Mesenchymal stem cell (in vitro differentiated cells and primary cell): ENCODE data around the gene COL1A2.

ENCODE experiments used
- DNase-seq: peaks from one replicate; pipeline ENCODE4 v3.0.0-alpha.2; 2013
- H2AFZ ChIP-seq: one replicate; pipeline ENCODE4 v1.6.1; 2013; ENCODE audit warnings: low read depth, mild to moderate bottlenecking, control low read depth, inconsistent platforms, low read length, moderate library complexity
- H2AK5ac ChIP-seq: 2 replicates; pipeline ENCODE4 v1.6.1; 2013; ENCODE audit warnings: low read length, moderate library complexity, mild to moderate bottlenecking, inconsistent platforms; ENCODE audit not compliant: severe bottlenecking
- H2BK120ac ChIP-seq: one replicate; pipeline ENCODE4 v1.6.1; 2013; ENCODE audit warnings: low read depth, mild to moderate bottlenecking, inconsistent platforms, low read length, moderate library complexity
- H2BK12ac ChIP-seq, 2 experiments: one replicate each; pipeline ENCODE4 v1.6.1; 2013; ENCODE audit warnings: inconsistent platforms in 2 of 2, low read length in 2 of 2, mild to moderate bottlenecking in 2 of 2, moderate library complexity in 2 of 2, control low read depth in 1 of 2
- H2BK15ac ChIP-seq: one replicate; pipeline ENCODE4 v1.6.1; 2013; ENCODE audit warnings: mild to moderate bottlenecking, low read depth, inconsistent platforms; ENCODE audit not compliant: poor library complexity, severe bottlenecking
- H2BK5ac ChIP-seq: 2 replicates; pipeline ENCODE4 v1.6.1; 2013; ENCODE audit warnings: low read depth, mild to moderate bottlenecking, low read length, control low read depth, inconsistent platforms; ENCODE audit not compliant: poor library complexity, severe bottlenecking
- H3K14ac ChIP-seq, 2 experiments: one replicate each; pipeline ENCODE4 v1.6.1; 2013; ENCODE audit warnings: inconsistent platforms in 2 of 2, low read length in 2 of 2, control low read depth in 1 of 2, mild to moderate bottlenecking in 1 of 2, moderate library complexity in 1 of 2
- H3K18ac ChIP-seq, 2 experiments: one replicate each; pipeline ENCODE4 v1.6.1; 2013; ENCODE audit warnings: inconsistent platforms in 2 of 2, low read length in 2 of 2, control low read depth in 1 of 2, low read depth in 1 of 2, mild to moderate bottlenecking in 1 of 2
- H3K23ac ChIP-seq, 2 experiments: one replicate each; pipeline ENCODE4 v1.6.1; 2013; ENCODE audit warnings: inconsistent platforms in 2 of 2, low read length in 2 of 2, mild to moderate bottlenecking in 2 of 2, moderate library complexity in 2 of 2, control low read depth in 1 of 2
- H3K27ac ChIP-seq: 2 replicates; pipeline ENCODE4 v1.5.1; 2013; ENCODE audit warnings: mild to moderate bottlenecking, moderate library complexity, low read length, control low read depth, inconsistent platforms; ENCODE audit not compliant: poor library complexity, severe bottlenecking
- H3K27me3 ChIP-seq, 2 experiments: 2 replicates each; pipeline versions ENCODE4 v1.6.1 to v1.7.0; 2013; ENCODE audit warnings: low read length in 2 of 2, mild to moderate bottlenecking in 2 of 2, moderate library complexity in 2 of 2, control low read depth in 1 of 2, inconsistent platforms in 1 of 2; ENCODE audit not compliant: control insufficient read depth in 1 of 2, insufficient read depth in 1 of 2
- H3K36me3 ChIP-seq, 2 experiments: 2 replicates each; pipeline versions ENCODE4 v1.6.1 to v1.7.0; 2013; ENCODE audit warnings: low read length in 2 of 2, control low read depth in 1 of 2, inconsistent platforms in 1 of 2, low read depth in 1 of 2, mild to moderate bottlenecking in 1 of 2; ENCODE audit not compliant: insufficient read depth in 2 of 2, control insufficient read depth in 1 of 2
- H3K4ac ChIP-seq, 2 experiments: one replicate each; pipeline ENCODE4 v1.6.1; 2013; ENCODE audit warnings: inconsistent platforms in 2 of 2, low read length in 2 of 2, mild to moderate bottlenecking in 2 of 2, moderate library complexity in 2 of 2, control low read depth in 1 of 2, low read depth in 1 of 2
- H3K4me1 ChIP-seq: 2 replicates; pipeline ENCODE4 v1.6.1; 2013; ENCODE audit warnings: low read depth, low read length, control low read depth; ENCODE audit not compliant: control insufficient read depth, insufficient read depth
- H3K4me2 ChIP-seq: 2 replicates; pipeline ENCODE4 v1.6.1; 2013; ENCODE audit warnings: low read length, mild to moderate bottlenecking, inconsistent platforms; ENCODE audit not compliant: poor library complexity, severe bottlenecking
- H3K4me3 ChIP-seq, 2 experiments: 2 replicates each; pipeline versions ENCODE4 v1.5.1 to v1.7.0; 2013; ENCODE audit warnings: low read length in 2 of 2, mild to moderate bottlenecking in 2 of 2, control low read depth in 1 of 2, low read depth in 1 of 2; ENCODE audit not compliant: insufficient read depth in 1 of 2
- H3K79me1 ChIP-seq: replicated peaks from 2 replicates; pipeline ENCODE4 v1.6.1; 2013; ENCODE audit warnings: mild to moderate bottlenecking, control low read depth, low read length, inconsistent platforms; ENCODE audit not compliant: poor library complexity, severe bottlenecking
- H3K9ac ChIP-seq: 2 replicates; pipeline ENCODE4 v1.7.0; 2013; ENCODE audit warnings: mild to moderate bottlenecking, low read length, moderate library complexity
- H3K9me3 ChIP-seq: 2 replicates; pipeline ENCODE4 v1.7.0; 2013; ENCODE audit warnings: mild to moderate bottlenecking, low read length; ENCODE audit not compliant: control insufficient read depth
- H4K8ac ChIP-seq: one replicate; pipeline ENCODE4 v1.6.1; 2013; ENCODE audit warnings: inconsistent platforms, mild to moderate bottlenecking, low read length, moderate library complexity
- H4K91ac ChIP-seq: one replicate; pipeline ENCODE4 v1.6.1; 2013; ENCODE audit warnings: mild to moderate bottlenecking, low read length, inconsistent platforms
- WGBS: methylation state at CpG from one replicate; pipeline ENCODE4 v1.1.7; 2013; ENCODE audit warnings: mixed read lengths; 5-methylcytosine and 5-hydroxymethylcytosine counted together

The COL1A2 gene

GRCh38 chr7:94420328-94420727 lies 25.6 kb downstream of the COL1A2 start:
- peaks cover 8% of the 10 kb centered on the region for H3K79me1 ChIP-seq
- no peak overlapping the region for H3K4ac ChIP-seq
- H4K8ac ChIP-seq = no peak overlapping the region
- no peak overlapping the region for H3K4me3 ChIP-seq
- no peaks in the 10 kb centered on the region for H3K4me1 ChIP-seq
- no peaks in the 10 kb centered on the region for H3K9me3 ChIP-seq
- no peak overlapping the region for H3K14ac ChIP-seq
- H2BK120ac ChIP-seq = no peak overlapping the region
- H3K9ac ChIP-seq = peak overlapping the region; percentile 94
- no peak overlapping the region for H3K27ac ChIP-seq
- no peak for DNase-seq
- H3K36me3 ChIP-seq = peaks cover 37 to 99% of the 10 kb centered on the region in 2 experiments
- no peak overlapping the region for H2AFZ ChIP-seq
- H3K18ac ChIP-seq = no peak overlapping the region
- 88% methylated on average over 5 of the region's 6 CpGs for WGBS
- H4K91ac ChIP-seq = no peak overlapping the region
- H2AK5ac ChIP-seq = no peak overlapping the region
- no peak overlapping the region for H2BK15ac ChIP-seq
- H3K23ac ChIP-seq = no peak overlapping the region
- no peak overlapping the region for H2BK5ac ChIP-seq
- no peaks in the 10 kb centered on the region for H3K27me3 ChIP-seq
- H2BK12ac ChIP-seq = no peak overlapping the region
- H3K4me2 ChIP-seq = no peak overlapping the region

- H2BK15ac ChIP-seq = no peak overlapping the region
- H3K9me3 ChIP-seq = no peaks in the 10 kb centered on the region
- H2BK12ac ChIP-seq = no peak overlapping the region
- no peak overlapping the region for H4K91ac ChIP-seq
- 84% methylated on average over 2 of the region's 3 CpGs for WGBS
- peaks cover 9% of the 10 kb centered on the region for H3K79me1 ChIP-seq
- H3K4ac ChIP-seq = no peak overlapping the region
- H3K4me2 ChIP-seq = no peak overlapping the region
- no peak overlapping the region for H2BK5ac ChIP-seq
- H2BK120ac ChIP-seq = no peak overlapping the region
- no peak overlapping the region for H4K8ac ChIP-seq
- H3K18ac ChIP-seq = no peak overlapping the region
- DNase-seq = no peak
- H3K14ac ChIP-seq = no peak overlapping the region
- peak overlapping the region; percentile 94 for H3K9ac ChIP-seq
- no peak overlapping the region for H3K23ac ChIP-seq
- no peaks in the 10 kb centered on the region for H3K27me3 ChIP-seq
- H3K4me3 ChIP-seq = no peak overlapping the region
- H3K27ac ChIP-seq = no peak overlapping the region
- no peak overlapping the region for H2AK5ac ChIP-seq
- H3K4me1 ChIP-seq = no peaks in the 10 kb centered on the region
- H3K36me3 ChIP-seq = peaks cover 43 to 99% of the 10 kb centered on the region in 2 experiments
- no peak overlapping the region for H2AFZ ChIP-seq
These were observed 27.0 kb downstream of the COL1A2 start for GRCh38 chr7:94421681-94422080.

GRCh38 chr7:94422136-94422535 lies 27.4 kb downstream of the COL1A2 start:
- H3K18ac ChIP-seq = no peak overlapping the region
- H3K36me3 ChIP-seq = peaks cover 47 to 99% of the 10 kb centered on the region in 2 experiments
- no peak for DNase-seq
- no peak overlapping the region for H3K23ac ChIP-seq
- H2BK12ac ChIP-seq = no peak overlapping the region
- H2BK15ac ChIP-seq = no peak overlapping the region
- H3K27me3 ChIP-seq = no peaks in the 10 kb centered on the region
- peak overlapping the region; percentile 94 for H3K9ac ChIP-seq
- H4K8ac ChIP-seq = no peak overlapping the region
- H3K4ac ChIP-seq = no peak overlapping the region
- H3K27ac ChIP-seq = no peak overlapping the region
- H3K4me3 ChIP-seq = no peak overlapping the region
- no peak overlapping the region for H2BK5ac ChIP-seq
- H3K9me3 ChIP-seq = no peaks in the 10 kb centered on the region
- H3K4me2 ChIP-seq = no peak overlapping the region
- H2AK5ac ChIP-seq = no peak overlapping the region
- H2BK120ac ChIP-seq = no peak overlapping the region
- no peak overlapping the region for H3K14ac ChIP-seq
- H4K91ac ChIP-seq = no peak overlapping the region
- peaks cover 11% of the 10 kb centered on the region for H3K79me1 ChIP-seq
- no CpG with 5 or more reads among the region's 1 CpG for WGBS
- no peaks in the 10 kb centered on the region for H3K4me1 ChIP-seq
- no peak overlapping the region for H2AFZ ChIP-seq

GRCh38 chr7:94422827-94423460 lies 28.2 kb downstream of the COL1A2 start:
- Histone ChIP-seq H3K4me1 (no peaks in the 10 kb centered on the region), H2BK12ac (no peak overlapping the region), H2BK5ac (no peak overlapping the region), H3K4me3 (no peak overlapping the region), H2BK15ac (no peak overlapping the region), H3K27ac (no peak overlapping the region), H2AFZ (no peak overlapping the region), H3K9me3 (no peaks in the 10 kb centered on the region), H3K27me3 (no peaks in the 10 kb centered on the region), H3K4ac (no peak overlapping the region), H2AK5ac (no peak overlapping the region), H4K91ac (no peak overlapping the region), H3K36me3 (peaks cover 49 to 99% of the 10 kb centered on the region in 2 experiments), H3K23ac (no peak overlapping the region), H3K4me2 (no peak overlapping the region), H3K14ac (no peak overlapping the region), H4K8ac (no peak overlapping the region), H3K79me1 (peaks cover 12% of the 10 kb centered on the region), H2BK120ac (no peak overlapping the region), H3K9ac (peak overlapping the region; percentile 94), H3K18ac (no peak overlapping the region)
- no peak for DNase-seq
- WGBS = over 99% methylated on average over 4 of the region's 5 CpGs
